Effector memory CD4-positive, alpha-beta T cell (primary cell): ENCODE results near the gene TMEM219.

Experiments used
- DNase-seq, 3 donors: peaks; one replicate each; pipeline ENCODE4 v3.0.0-alpha.2; 2020
- H3K27ac ChIP-seq: 2 replicates; pipeline ENCODE4 v1.7.0; 2013; ENCODE audit warnings: mild to moderate bottlenecking, low read length, moderate library complexity; ENCODE audit not compliant: insufficient read depth, poor library complexity, severe bottlenecking
- H3K27me3 ChIP-seq: replicated peaks from 2 replicates; pipeline ENCODE4 v1.7.0; 2013; ENCODE audit warnings: mild to moderate bottlenecking, low read length; ENCODE audit not compliant: insufficient read depth, control insufficient read depth, poor library complexity, severe bottlenecking
- H3K36me3 ChIP-seq: 2 replicates; pipeline ENCODE4 v1.7.0; 2013; ENCODE audit warnings: mild to moderate bottlenecking, low read length, moderate library complexity; ENCODE audit not compliant: control insufficient read depth, insufficient read depth
- H3K4me1 ChIP-seq: 2 replicates; pipeline ENCODE4 v1.7.0; 2013; ENCODE audit warnings: low read length, mild to moderate bottlenecking; ENCODE audit not compliant: control insufficient read depth, insufficient read depth, poor library complexity, severe bottlenecking
- H3K4me3 ChIP-seq: 2 replicates; pipeline ENCODE4 v1.7.0; 2013; ENCODE audit warnings: low read length, low read depth, mild to moderate bottlenecking; ENCODE audit not compliant: insufficient read depth, poor library complexity, severe bottlenecking
- H3K9me3 ChIP-seq: 2 replicates; pipeline ENCODE4 v1.7.0; 2013; ENCODE audit warnings: mild to moderate bottlenecking, low read length, moderate library complexity; ENCODE audit not compliant: control insufficient read depth

Gene TMEM219

DNA sequence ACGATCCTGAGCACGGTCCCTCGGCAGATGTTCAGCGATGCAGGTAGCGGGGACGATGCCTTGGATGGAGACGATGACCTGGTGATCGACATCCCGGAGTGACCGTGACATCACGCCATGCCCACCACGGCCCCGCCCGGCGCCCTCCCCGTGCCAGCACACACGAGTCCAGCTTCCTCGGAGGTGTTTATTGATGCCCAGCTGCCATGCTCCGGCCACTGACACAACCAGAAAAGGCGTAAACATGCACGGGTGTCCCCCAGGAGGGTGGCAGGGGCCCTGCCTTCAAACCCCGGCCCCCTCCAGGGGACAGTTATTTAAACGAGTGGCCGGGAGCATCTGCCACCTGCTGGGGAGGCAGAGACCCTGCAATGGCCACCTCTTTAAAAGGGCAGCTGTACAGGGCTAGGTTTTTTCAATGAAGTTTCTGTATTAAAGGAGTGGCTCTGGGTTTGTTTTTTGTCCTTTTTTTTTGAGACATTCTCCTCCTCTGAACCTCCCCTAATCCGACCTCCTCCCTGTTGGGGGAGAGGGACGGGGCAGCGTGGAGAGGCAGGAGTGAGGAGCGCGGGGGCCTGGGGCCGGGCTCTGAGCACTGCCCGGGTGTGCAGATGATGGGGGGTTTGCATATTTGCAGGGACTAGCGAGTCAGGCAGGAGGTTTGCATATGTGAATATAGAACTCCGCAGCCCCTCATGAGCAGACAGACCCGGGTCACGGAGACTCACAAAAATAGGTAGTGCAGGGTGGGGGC is 43.6 kb downstream of the TMEM219 start:
- peak in 2 of 3 donors; percentile 11 to 28 for DNase-seq
- Histone ChIP-seq H3K27ac (no peak overlapping the region), H3K27me3 (peaks cover 10% of the 10 kb centered on the region), H3K4me1 (peaks cover 4% of the 10 kb centered on the region), H3K36me3 (peaks cover 2% of the 10 kb centered on the region), H3K4me3 (no peak overlapping the region), H3K9me3 (no peaks in the 10 kb centered on the region)

DNA sequence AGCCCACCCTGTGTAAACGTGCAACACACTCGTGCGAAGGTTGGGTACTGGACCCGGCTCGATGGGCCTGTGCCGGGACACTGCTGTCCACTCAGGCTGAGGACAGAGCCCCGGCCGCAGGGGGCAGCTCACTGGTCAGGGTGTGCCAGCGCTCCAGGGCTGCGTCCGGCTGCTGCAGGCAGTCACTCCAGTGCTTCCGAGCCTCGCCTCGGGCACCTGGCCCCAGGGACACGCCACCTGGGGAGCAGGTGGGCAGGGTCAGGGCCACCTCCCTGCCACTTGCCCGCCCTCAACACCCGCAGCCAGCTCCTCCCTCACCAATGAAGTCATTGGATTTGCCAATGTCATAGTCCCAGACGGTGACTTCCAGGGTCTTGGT is 44.2 kb downstream of the TMEM219 start:
- H3K36me3 ChIP-seq, result no peaks in the 10 kb centered on the region
- peaks cover 15% of the 10 kb centered on the region for H3K27me3 ChIP-seq
- DNase-seq, result no peak

DNA sequence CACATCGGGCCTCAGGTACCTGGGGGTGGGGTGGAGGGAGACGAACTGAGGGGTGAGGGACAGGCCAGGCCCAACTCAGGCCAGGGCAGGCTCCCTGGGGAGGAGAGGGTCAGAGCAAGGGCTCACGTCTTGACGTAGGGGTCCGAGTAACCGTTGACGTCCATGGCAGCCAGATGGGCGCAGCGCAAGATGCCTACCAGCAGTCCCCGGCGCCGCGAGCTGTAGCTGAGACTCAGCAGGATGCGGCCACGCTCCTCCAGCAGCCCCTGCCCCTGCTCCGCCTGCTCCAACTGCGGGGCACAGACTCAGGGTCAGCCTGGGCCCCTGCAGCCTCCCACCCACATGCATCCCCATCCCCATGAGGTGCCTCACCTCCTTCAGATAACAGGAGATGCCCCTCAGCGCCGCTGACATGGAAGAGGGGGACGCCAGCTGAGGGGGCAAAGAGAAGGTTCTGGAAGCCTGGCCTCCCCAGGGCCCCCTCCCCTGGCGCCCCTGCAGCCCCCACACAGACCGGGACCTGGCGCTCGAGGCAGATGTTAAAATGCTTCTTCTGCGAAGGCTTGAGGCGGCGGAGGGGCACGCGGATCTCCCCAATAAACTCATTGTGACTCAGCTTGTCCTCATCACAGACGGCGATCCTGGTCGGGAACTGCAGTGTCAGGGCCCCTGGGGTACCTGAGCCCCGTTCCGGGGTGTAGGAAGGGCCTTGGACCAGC is 44.9 kb downstream of the TMEM219 start:
- no peaks in the 10 kb centered on the region for H3K36me3 ChIP-seq
- H3K27me3 ChIP-seq, result peaks cover 15% of the 10 kb centered on the region
- no peak for DNase-seq
- no peaks in the 10 kb centered on the region for H3K9me3 ChIP-seq
- peaks cover 12% of the 10 kb centered on the region for H3K4me1 ChIP-seq
- no peak overlapping the region for H3K4me3 ChIP-seq
- no peak overlapping the region for H3K27ac ChIP-seq

More for the DNA sequence above, 44.2 kb downstream of the TMEM219 start:
- peaks cover 7% of the 10 kb centered on the region for H3K4me1 ChIP-seq
- no peaks in the 10 kb centered on the region for H3K9me3 ChIP-seq
- H3K4me3 ChIP-seq, result no peak overlapping the region
- no peak overlapping the region for H3K27ac ChIP-seq

DNA sequence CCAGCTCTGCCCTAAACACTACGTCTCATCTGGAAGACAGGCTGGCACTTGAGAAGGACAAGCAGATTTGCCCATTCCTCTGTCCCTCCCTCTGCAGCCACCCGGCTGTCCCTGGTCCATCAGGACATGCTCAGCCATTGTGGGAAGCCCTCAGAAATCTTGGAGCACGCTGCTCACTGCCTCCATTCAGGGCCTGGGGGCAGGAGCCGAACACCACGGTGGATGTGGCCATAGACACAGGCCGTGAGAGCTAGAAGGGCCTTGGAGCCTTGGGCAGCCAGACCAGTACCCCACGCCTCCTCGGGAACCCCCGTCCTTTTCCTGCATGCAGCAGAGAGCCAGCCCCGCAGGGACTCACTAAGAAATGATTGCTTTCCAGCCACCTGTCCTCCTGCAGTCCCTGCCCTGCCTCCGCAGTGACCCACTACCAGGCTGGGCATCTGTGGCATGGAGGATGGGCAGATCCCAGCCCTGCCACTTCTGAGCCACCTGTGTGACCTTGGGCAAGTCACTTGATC is 45.6 kb downstream of the TMEM219 start:
- Histone ChIP-seq H3K4me3 (no peak overlapping the region), H3K4me1 (peaks cover 13% of the 10 kb centered on the region), H3K36me3 (no peaks in the 10 kb centered on the region), H3K9me3 (no peaks in the 10 kb centered on the region), H3K27ac (no peak overlapping the region), H3K27me3 (peaks cover 15% of the 10 kb centered on the region)
- DNase-seq, result no peak

DNA sequence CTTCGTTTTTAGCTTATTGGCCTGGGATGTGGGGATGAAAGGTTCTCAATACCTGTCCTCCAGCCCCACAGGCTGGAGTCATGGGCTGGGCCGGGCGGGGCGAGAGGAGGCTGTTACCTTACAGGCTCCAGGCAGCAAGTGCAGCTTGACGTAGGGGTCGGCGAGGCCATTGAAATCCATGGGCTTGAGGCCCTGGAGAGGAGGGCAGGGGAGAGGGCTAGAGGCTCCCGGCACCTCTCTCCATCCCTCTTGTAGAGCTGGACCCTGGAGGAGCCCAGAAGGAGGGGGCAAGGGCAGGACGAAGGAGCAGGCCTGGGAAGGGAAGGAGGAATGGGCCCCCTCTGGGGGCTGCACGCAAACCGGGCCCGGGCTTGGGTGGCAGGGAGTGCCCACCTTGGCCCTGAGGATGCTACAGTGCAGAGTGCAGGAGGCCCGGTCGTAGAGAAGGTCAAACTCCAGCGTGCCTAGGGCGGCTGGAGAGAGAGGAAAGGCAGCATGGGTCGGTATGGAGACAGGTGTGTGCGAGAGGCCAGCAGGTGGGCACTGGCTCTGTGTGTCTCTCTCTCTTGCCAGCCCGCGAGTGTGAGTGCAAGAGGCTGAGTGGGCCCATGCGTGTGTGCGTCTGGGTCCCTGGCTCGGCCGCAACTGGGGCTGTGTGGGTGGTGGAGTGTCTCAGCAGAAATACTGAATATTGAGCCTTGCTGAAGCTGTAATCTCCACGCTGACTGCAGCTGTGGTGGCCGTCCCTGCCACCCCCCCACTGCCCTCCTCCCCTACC is 47.4 kb downstream of the TMEM219 start:
- DNase-seq, result no peak
- H3K36me3 ChIP-seq, result no peaks in the 10 kb centered on the region
- no peaks in the 10 kb centered on the region for H3K9me3 ChIP-seq
- H3K4me1 ChIP-seq, result peaks cover 13% of the 10 kb centered on the region
- H3K27me3 ChIP-seq, result peaks cover 15% of the 10 kb centered on the region
- no peak overlapping the region for H3K4me3 ChIP-seq
- H3K27ac ChIP-seq, result no peak overlapping the region

- no peak for DNase-seq
- H3K36me3 ChIP-seq, result no peaks in the 10 kb centered on the region
- peak overlapping the region; percentile 51 for H3K4me3 ChIP-seq
- no peak overlapping the region for H3K27ac ChIP-seq
- H3K9me3 ChIP-seq, result no peaks in the 10 kb centered on the region
- H3K4me1 ChIP-seq, result peaks cover 13% of the 10 kb centered on the region
- H3K27me3 ChIP-seq, result peaks cover 15% of the 10 kb centered on the region
These were observed 48.3 kb downstream of the TMEM219 start for GRCh38 chr16:30009990-30010843.

GRCh38 chr16:30010844-30011713 is 49.2 kb downstream of the TMEM219 start, which contains the start of gene DOC2A:
Gene DOC2A (minus strand): TSS chr16:30011027. CDS start chr16:30010222, 805 bp downstream.
- Histone ChIP-seq H3K36me3 (no peaks in the 10 kb centered on the region), H3K27me3 (peaks cover 15% of the 10 kb centered on the region), H3K4me1 (peaks cover 13% of the 10 kb centered on the region), H3K27ac (no peak within 1 kb of the TSS), H3K4me3 (peak within 1 kb of the TSS; percentile 51), H3K9me3 (no peaks in the 10 kb centered on the region)
- no peak for DNase-seq

GRCh38 chr16:30011714-30012504 is 50.0 kb downstream of the TMEM219 start:
- H3K9me3 ChIP-seq, result no peaks in the 10 kb centered on the region
- peak overlapping the region; percentile 51 for H3K4me3 ChIP-seq
- DNase-seq, result no peak
- no peaks in the 10 kb centered on the region for H3K36me3 ChIP-seq
- H3K27ac ChIP-seq, result no peak overlapping the region
- H3K4me1 ChIP-seq, result peaks cover 13% of the 10 kb centered on the region
- peaks cover 15% of the 10 kb centered on the region for H3K27me3 ChIP-seq
